HCT116 (cell line): ENCODE data around the gene GANAB. TPM values are rescaled to one million over a fixed set of nuclear protein-coding genes. Genes with fewer than 3 reads are reported as not detected.

Experiments used
- ATAC-seq: fragments of 200-7000 bp; cut with Tn5 transposase; 2 replicates; pipeline ENCODE4 v1.9.1; 2020; ENCODE audit warnings: mild to moderate bottlenecking, moderate library complexity
- BruUV-seq: library from RNA; stranded (reverse); fragments of 400-500 nt; replicated peaks from 2 replicates; lab custom pipeline; 2021; lab: Mats Ljungman, UMichigan
- CTCF ChIA-PET: fragments of 300-600 bp; sonication (Branson Sonifier 250); formaldehyde crosslinking; loops from one replicate; lab custom pipeline; 2021; ENCODE audit warnings: antibody characterized with exemption; lab: Charles Lee
- POLR2A ChIA-PET: fragments of 300-600, 350-600 bp; sonication (Branson Sonifier 250); formaldehyde crosslinking; loops from one replicate; lab custom pipeline; 2021; ENCODE audit warnings: antibody characterized with exemption; lab: Charles Lee
- RAD21 ChIA-PET, 2 experiments: fragments of 300-600 bp; sonication (Branson Sonifier 250); formaldehyde crosslinking; loops; one replicate each; lab custom pipeline; 2023; ENCODE audit warnings: low total read pairs in 2 of 2; ENCODE audit not compliant: uncharacterized antibody in 2 of 2, unreplicated experiment in 2 of 2, low non-redundant PET in 1 of 2; lab: Charles Lee
- DNase-seq: peaks from one replicate; pipeline ENCODE4 v3.0.0-alpha.2; 2010; ENCODE audit warnings: low read depth, low spot score
- H2AFZ ChIP-seq: fragments of 200-600 bp; shearing (Covaris generic), sonication (generic); 2 replicates; pipeline ENCODE4 v1.6.1; 2017; ENCODE audit warnings: low read depth, mixed run types, mixed read lengths, antibody characterized with exemption, low read length; ENCODE audit not compliant: poor library complexity, severe bottlenecking
- H3K27ac ChIP-seq: 2 replicates; pipeline ENCODE4 v1.5.1; 2012; ENCODE audit warnings: low read depth, low read length
- H3K27me3 ChIP-seq: fragments of 200-600 bp; sonication (generic); 2 replicates; pipeline ENCODE4 v1.6.1; 2016; ENCODE audit warnings: mixed run types, low read length, mixed read lengths; ENCODE audit not compliant: insufficient read depth
- H3K36me3 ChIP-seq, 2 experiments: fragments of 200-500 bp in 1 of 2; fragments of 200-600 bp in 1 of 2; sonication (Bioruptor generic) in 1 of 2; sonication (generic) in 1 of 2; 2 replicates each; pipeline versions ENCODE4 v1.5.1 to v1.6.1; 2014 to 2016; ENCODE audit warnings: low read length in 2 of 2, inconsistent platforms in 1 of 2, mixed read lengths in 1 of 2, mixed run types in 1 of 2; ENCODE audit not compliant: insufficient read depth in 2 of 2, control insufficient read depth in 1 of 2
- H3K4me1 ChIP-seq, 2 experiments: fragments of 200-600 bp in 1 of 2; sonication (generic) in 1 of 2; 2 replicates each; pipeline versions ENCODE4 v1.5.1 to v1.6.1; 2012 to 2017; ENCODE audit warnings: low read length in 2 of 2, inconsistent platforms in 1 of 2, mild to moderate bottlenecking in 1 of 2, mixed read lengths in 1 of 2, mixed run types in 1 of 2, moderate library complexity in 1 of 2; ENCODE audit not compliant: insufficient read depth in 2 of 2, control insufficient read depth in 1 of 2
- H3K4me2 ChIP-seq: fragments of 200-600 bp; sonication (generic); 2 replicates; pipeline ENCODE4 v1.6.1; 2017; ENCODE audit warnings: mixed run types, low read length, mixed read lengths
- H3K4me3 ChIP-seq, 2 experiments: fragments of 200-600 bp in 1 of 2; sonication (generic) in 1 of 2; replicated peaks in 1 of 2; 2 replicates each; pipeline ENCODE4 v1.5.1; 2011 to 2016; ENCODE audit warnings: low read length in 2 of 2, control low read depth in 1 of 2, low read depth in 1 of 2, mild to moderate bottlenecking in 1 of 2, mixed read lengths in 1 of 2, mixed run types in 1 of 2
- H3K79me2 ChIP-seq: fragments of 200-600 bp; sonication (generic); 2 replicates; pipeline ENCODE4 v1.6.1; 2017; ENCODE audit warnings: mild to moderate bottlenecking, mixed run types, low read length, moderate library complexity, mixed read lengths; ENCODE audit not compliant: insufficient read depth
- H3K9ac ChIP-seq: fragments of 200-600 bp; sonication (generic); 2 replicates; pipeline ENCODE4 v1.6.1; 2016; ENCODE audit warnings: low read length, mixed read lengths
- H3K9me2 ChIP-seq: fragments of 200-600 bp; sonication (generic), shearing (Covaris generic); 2 replicates; pipeline ENCODE4 v1.6.1; 2017; ENCODE audit warnings: mixed run types, mild to moderate bottlenecking, moderate library complexity; ENCODE audit not compliant: insufficient read depth
- H3K9me3 ChIP-seq, 2 experiments: fragments of 200-500 bp in 1 of 2; fragments of 200-600 bp in 1 of 2; sonication (Bioruptor generic) in 1 of 2; sonication (generic) in 1 of 2; 2 replicates each; pipeline ENCODE4 v1.6.1; 2014 to 2017; ENCODE audit warnings: low read length in 2 of 2, mixed read lengths in 2 of 2, inconsistent platforms in 1 of 2, low read depth in 1 of 2, mild to moderate bottlenecking in 1 of 2, mixed run types in 1 of 2, moderate library complexity in 1 of 2; ENCODE audit not compliant: control insufficient read depth in 1 of 2, insufficient read depth in 1 of 2
- H4K20me1 ChIP-seq: fragments of 200-600 bp; sonication (generic), shearing (Covaris generic); 2 replicates; pipeline ENCODE4 v1.6.1; 2017; ENCODE audit warnings: mixed run types, mild to moderate bottlenecking, moderate library complexity; ENCODE audit not compliant: insufficient read depth
- ATF3 ChIP-seq: IDR thresholded peaks from 2 replicates; pipeline ENCODE4 v1.6.1; 2012
- CBX3 ChIP-seq: IDR thresholded peaks from 2 replicates; pipeline ENCODE4 v1.6.1; 2012; ENCODE audit warnings: low read depth
- CEBPB ChIP-seq: IDR thresholded peaks from 2 replicates; pipeline ENCODE4 v1.6.1; 2012; ENCODE audit warnings: low read depth
- CTCF ChIP-seq, 3 experiments: fragments of 200-600 bp in 1 of 3; sonication (generic) in 1 of 3; IDR thresholded peaks in 2 of 3; conservative IDR thresholded peaks in 1 of 3; 2 replicates each; pipeline ENCODE4 v1.5.1; 2012 to 2017; ENCODE audit warnings: low read depth in 2 of 3, low read length in 2 of 3, antibody characterized with exemption in 1 of 3, borderline replicate concordance in 1 of 3, control low read depth in 1 of 3, mild to moderate bottlenecking in 1 of 3, mixed read lengths in 1 of 3, mixed run types in 1 of 3, moderate library complexity in 1 of 3; ENCODE audit not compliant: insufficient read depth in 1 of 3
- EGR1 ChIP-seq: IDR thresholded peaks from 2 replicates; pipeline ENCODE4 v1.6.1; 2012; ENCODE audit warnings: low read depth
- ELF1 ChIP-seq: IDR thresholded peaks from 2 replicates; pipeline ENCODE4 v1.6.1; 2012; ENCODE audit warnings: low read depth, borderline replicate concordance
- EZH2phosphoT487 ChIP-seq: fragments of 200-600 bp; IDR thresholded peaks from 2 replicates; pipeline ENCODE4 v1.6.1; 2018; ENCODE audit warnings: antibody characterized with exemption, borderline replicate concordance
- JUND ChIP-seq: IDR thresholded peaks from 2 replicates; pipeline ENCODE4 v1.6.1; 2012
- MAX ChIP-seq: IDR thresholded peaks from 2 replicates; pipeline ENCODE4 v1.6.1; 2012
- POLR2A ChIP-seq: IDR thresholded peaks from 2 replicates; pipeline ENCODE4 v1.7.0; 2011; ENCODE audit warnings: borderline replicate concordance; ENCODE audit not compliant: insufficient read depth, insufficient read length; ENCODE audit errors: extremely low read depth
- POLR2AphosphoS5 ChIP-seq: IDR thresholded peaks from 2 replicates; pipeline ENCODE4 v1.6.1; 2011; ENCODE audit warnings: mild to moderate bottlenecking, low read depth, low read length, moderate library complexity
- RAD21 ChIP-seq: IDR thresholded peaks from 2 replicates; pipeline ENCODE4 v1.6.1; 2012; ENCODE audit warnings: low read depth, mild to moderate bottlenecking
- REST ChIP-seq: IDR thresholded peaks from 2 replicates; pipeline ENCODE4 v1.6.1; 2012; ENCODE audit warnings: low read depth
- SIN3A ChIP-seq: IDR thresholded peaks from 2 replicates; pipeline ENCODE4 v1.6.1; 2012; ENCODE audit warnings: low read depth
- SRF ChIP-seq: IDR thresholded peaks from 2 replicates; pipeline ENCODE4 v1.6.1; 2012; ENCODE audit warnings: low read depth
- TCF7L2 ChIP-seq: IDR thresholded peaks from 2 replicates; pipeline ENCODE4 v1.7.0; 2011; ENCODE audit warnings: borderline replicate concordance, inconsistent platforms; ENCODE audit not compliant: insufficient read depth, insufficient read length; ENCODE audit errors: extremely low read depth
- YY1 ChIP-seq: IDR thresholded peaks from 2 replicates; pipeline ENCODE4 v1.6.1; 2011; ENCODE audit warnings: low read length, low read depth, moderate library complexity, mild to moderate bottlenecking; ENCODE audit not compliant: insufficient replicate concordance; ENCODE audit errors: extremely low read depth
- ZFX ChIP-seq: fragments of 450-650 bp; IDR thresholded peaks from 2 replicates; pipeline ENCODE4 v1.6.1; 2017
- ZNF274 ChIP-seq: fragments of 200-500 bp; sonication (Bioruptor generic); IDR thresholded peaks from 2 replicates; pipeline ENCODE4 v1.6.1; 2014; ENCODE audit warnings: mild to moderate bottlenecking, low read depth, low read length, inconsistent platforms
- intact Hi-C: fragments of 100-400 bp; cut with micrococcal nuclease; formaldehyde crosslinking; loops from 2 replicates; pipeline ENCODE4 v1.10.0; 2022
- total RNA-seq: library from RNA; stranded (reverse); gene quantifications from one replicate; pipeline ENCODE4 v1.2.1, GENCODE V29; 2021; ENCODE audit not compliant: unreplicated experiment

GANAB gene
- total RNA-seq, 1 experiment from 2014 or later = 410 TPM

- no TSS peak for BruUV-seq
- ChIA-PET RAD21 (interaction anchor here in 1 of 2 experiments (1.3 kb wide), 1 partner anchor 8 kb away, joined by 4 read pairs; the partner anchor contains the start of gene MTA2), CTCF (interaction anchor here (2.3 to 2.9 kb wide), 4 partner anchors 9 to 168 kb away, joined by 11 to 20 read pairs (median 14); partner anchors contain the start of genes B3GAT3, EML3 and MTA2), POLR2A (interaction anchor here (1.1 to 3.6 kb wide), 8 partner anchors 9 to 263 kb away, joined by 3 to 52 read pairs (median 9); partner anchors contain the start of genes C11orf98, CSKMT, EEF1G and MTA2)
- ATAC-seq = no peak
- Histone ChIP-seq H3K9me2 (no peaks in the 10 kb centered on the region), H3K27ac (peak overlapping the region; percentile 74), H3K4me2 (peak overlapping the region; percentile 86), H3K9ac (no peak overlapping the region), H3K79me2 (peaks cover 61% of the 10 kb centered on the region), H3K27me3 (no peaks in the 10 kb centered on the region), H3K4me3 (no peak overlapping the region; a peak in 1 of 4 replicates), H3K36me3 (peaks cover 41 to 54% of the 10 kb centered on the region in 2 experiments; a peak in 3 of 4 replicates), H3K4me1 (peaks cover 21 to 36% of the 10 kb centered on the region in 2 experiments), H4K20me1 (no peaks in the 10 kb centered on the region), H3K9me3 (no peaks in the 10 kb centered on the region), H2AFZ (no peak overlapping the region)
- no peak for DNase-seq
- TF ChIP-seq SIN3A (no peak), SRF (no peak), RAD21 (no peak), MAX (no peak), REST (no peak), POLR2AphosphoS5 (no peak), CEBPB (no peak), EGR1 (no peak), TCF7L2 (no peak), CTCF (IDR thresholded peaks at IDR 0.05 in 2 of 3, conservative IDR thresholded peaks at IDR 0.05 in 1 of 3; ENCODE audit: borderline replicate concordance in 1 of 3, insufficient read depth in 1 of 3, low read depth in 2 of 3, low read length in 2 of 3) (no peak), ZNF274 (no peak), JUND (no peak), ZFX (no peak), ATF3 (no peak), POLR2A (no peak), CBX3 (no peak), YY1 (no peak), EZH2phosphoT487 (no peak), ELF1 (no peak)
- intact Hi-C loops = loop anchor here (5.0 kb wide), 2 partner anchors 59 to 79 kb away; partner anchors contain the start of genes INTS5, LBHD1 and UQCC3
These were observed 53.4 kb downstream of the GANAB start for GRCh38 chr11:62592989-62593421.
